Testis (tissue), 2 donors: Measurements from ENCODE around the gene COIL.

Source experiments
- POLR2A ChIP-seq: fragments of 450-650 bp; IDR thresholded peaks from one replicate; pipeline ENCODE4 v1.6.1; 2017; ENCODE audit warnings: antibody characterized with exemption, mild to moderate bottlenecking, moderate library complexity
- TF ChIP-seq, protein P1 (sequence below), 3 experiments: fragments of 450-650 bp in 2 of 3; fragments of 200-600 bp in 1 of 3; sonication (generic) in 1 of 3; IDR thresholded peaks; one replicate each; pipeline ENCODE4 v1.5.1; 2016 to 2019; ENCODE audit warnings: antibody characterized with exemption in 3 of 3, mild to moderate bottlenecking in 2 of 3, moderate library complexity in 1 of 3

DNA sequence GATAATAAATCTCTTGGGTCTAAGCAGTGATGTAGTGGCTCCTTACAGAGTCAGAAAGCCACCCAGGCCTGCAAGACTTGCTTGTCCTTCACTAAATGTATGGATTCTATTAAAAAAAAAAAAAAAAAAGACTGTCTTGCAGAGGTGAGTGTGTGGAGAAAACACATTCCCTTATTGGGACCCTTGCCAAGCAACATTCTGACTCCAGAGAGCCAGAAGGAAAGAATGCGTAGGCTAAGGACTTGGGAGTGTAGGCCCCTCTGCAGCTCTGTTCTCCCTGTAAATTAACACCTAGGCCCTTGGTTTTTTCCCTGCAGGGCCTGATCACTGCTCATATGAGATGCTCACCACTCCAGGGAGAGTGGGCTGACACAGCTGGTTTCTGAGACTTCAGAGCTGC is 34.9 kb upstream of the COIL start:
- TF ChIP-seq, protein P1, sequence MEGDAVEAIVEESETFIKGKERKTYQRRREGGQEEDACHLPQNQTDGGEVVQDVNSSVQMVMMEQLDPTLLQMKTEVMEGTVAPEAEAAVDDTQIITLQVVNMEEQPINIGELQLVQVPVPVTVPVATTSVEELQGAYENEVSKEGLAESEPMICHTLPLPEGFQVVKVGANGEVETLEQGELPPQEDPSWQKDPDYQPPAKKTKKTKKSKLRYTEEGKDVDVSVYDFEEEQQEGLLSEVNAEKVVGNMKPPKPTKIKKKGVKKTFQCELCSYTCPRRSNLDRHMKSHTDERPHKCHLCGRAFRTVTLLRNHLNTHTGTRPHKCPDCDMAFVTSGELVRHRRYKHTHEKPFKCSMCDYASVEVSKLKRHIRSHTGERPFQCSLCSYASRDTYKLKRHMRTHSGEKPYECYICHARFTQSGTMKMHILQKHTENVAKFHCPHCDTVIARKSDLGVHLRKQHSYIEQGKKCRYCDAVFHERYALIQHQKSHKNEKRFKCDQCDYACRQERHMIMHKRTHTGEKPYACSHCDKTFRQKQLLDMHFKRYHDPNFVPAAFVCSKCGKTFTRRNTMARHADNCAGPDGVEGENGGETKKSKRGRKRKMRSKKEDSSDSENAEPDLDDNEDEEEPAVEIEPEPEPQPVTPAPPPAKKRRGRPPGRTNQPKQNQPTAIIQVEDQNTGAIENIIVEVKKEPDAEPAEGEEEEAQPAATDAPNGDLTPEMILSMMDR (IDR thresholded peaks at IDR 0.05), result no peak
- no peak for TF ChIP-seq POLR2A
